T follicular helper cell (primary cell): ENCODE measurements around the gene SHANK1.

Experiments used
- DNase-seq: peaks from one replicate; pipeline ENCODE4 v3.0.0-alpha.2; 2020; ENCODE audit warnings: low read depth

SHANK1 gene

DNA sequence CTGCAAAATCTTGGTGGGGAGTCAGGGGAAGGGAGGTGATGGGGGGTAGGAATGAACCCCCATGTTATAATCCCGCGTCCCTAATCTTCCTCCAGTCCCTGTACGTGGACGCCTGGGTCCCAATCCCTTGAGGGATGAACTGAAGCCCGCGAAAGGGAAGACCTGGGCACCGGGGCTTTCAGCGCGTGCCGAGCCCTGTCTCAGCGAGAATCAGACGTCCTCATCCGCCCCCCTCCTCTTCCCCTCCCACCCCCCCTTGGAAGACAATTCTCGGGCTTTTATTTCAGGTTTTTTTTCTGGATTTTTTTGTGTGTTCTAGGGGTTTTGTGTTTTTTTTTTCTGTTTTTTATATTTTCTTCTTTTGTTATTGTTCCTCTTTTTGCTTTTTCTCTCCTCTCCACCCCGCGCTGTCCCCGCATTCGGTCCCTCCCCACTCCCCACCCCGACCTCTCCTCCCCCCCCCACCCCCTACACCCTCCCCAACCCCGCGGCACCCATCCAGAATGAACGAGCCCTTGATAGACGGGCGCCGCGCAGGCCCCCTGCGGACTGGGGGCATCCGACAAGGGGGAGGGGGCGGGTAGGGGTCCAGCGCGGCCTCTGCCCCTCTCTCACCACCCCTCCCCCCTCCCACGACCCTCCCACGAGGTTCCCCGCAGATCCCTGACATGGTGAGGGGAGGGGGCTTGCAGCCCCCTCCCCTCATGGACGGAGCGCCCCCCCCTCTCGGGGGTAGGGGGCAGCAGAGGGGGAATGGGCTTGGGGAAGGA, 60.1 kb downstream of the SHANK1 start:
- DNase-seq: no peak

DNA sequence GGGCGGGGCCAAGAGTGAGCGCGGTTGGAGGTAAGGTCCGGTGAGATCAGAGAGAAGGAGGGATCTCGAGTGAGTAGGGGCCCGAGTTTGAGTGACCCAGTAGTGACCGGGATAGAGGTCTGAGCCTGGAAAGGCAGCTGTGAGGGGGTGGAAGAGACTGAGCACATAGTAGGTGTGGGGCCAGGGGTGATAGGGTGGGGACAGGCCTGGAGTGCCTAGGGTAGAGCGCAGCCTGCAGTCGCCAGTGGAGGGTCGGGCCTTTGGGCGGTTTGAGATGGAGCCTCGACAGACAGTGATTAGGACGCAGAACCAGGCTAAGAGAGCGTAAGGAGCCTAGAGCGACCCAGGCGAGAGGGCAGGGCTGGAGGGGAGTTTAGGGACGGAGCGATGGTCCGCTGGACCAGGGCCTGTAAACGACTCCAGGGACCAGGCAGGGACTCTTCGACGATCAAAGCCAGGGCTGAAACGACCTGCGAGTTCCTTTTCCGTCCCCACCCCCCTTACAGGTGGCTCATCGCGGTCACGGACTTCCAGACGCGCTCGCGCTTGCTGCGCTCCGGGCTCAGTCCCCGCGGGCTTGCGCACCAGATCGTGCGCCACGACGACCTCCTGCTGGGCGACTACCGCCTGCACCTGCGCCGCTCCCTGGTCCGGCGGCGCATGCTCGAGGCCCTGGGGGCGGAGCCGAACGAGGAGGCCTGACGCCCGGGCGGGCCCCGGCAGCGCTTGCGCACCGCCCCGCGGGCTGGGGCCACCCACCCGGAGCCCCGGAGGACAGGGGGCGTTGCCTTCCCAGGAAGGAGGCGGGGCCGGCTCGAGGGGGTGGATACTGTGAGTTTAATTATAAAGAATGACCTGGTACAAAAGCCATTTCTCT, 60.9 kb downstream of the SHANK1 start:
- DNase-seq: peak; percentile 13

DNA sequence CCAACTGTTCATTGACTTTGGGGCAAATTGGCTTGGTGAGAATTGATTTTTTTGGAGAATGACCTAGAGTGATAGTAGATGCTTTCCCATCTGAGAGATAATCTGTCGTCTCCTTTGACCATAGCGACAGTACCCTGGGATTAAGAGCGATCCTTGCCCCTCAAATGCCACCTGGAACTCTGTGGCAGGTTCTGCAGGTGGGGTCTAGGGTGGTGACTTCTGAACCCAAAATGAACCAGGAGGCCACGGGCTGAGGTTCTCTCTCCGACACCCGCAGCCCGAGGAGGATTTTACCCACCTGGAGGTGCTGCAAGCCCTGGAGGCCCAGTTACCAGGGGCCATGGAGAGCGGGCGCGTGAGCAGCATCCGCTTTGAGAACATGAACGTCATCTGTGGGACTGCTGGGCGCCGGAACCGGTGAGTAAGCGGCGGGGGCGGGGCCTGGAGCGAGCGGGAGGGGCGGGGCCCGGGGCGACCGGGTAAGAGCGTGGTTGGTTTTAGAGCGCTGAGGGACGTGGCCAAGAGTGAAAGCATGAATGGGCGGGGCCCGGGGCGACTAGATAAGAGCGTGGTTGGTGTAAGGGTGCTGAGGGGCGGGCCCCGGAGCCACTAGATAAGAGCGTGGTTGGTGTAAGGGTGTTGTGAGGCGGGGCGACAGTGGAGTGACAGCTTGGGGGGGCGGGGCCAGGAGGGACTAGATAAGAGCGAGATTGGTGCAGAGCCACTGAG, 61.7 kb downstream of the SHANK1 start:
- peak; percentile 70 for DNase-seq

DNA sequence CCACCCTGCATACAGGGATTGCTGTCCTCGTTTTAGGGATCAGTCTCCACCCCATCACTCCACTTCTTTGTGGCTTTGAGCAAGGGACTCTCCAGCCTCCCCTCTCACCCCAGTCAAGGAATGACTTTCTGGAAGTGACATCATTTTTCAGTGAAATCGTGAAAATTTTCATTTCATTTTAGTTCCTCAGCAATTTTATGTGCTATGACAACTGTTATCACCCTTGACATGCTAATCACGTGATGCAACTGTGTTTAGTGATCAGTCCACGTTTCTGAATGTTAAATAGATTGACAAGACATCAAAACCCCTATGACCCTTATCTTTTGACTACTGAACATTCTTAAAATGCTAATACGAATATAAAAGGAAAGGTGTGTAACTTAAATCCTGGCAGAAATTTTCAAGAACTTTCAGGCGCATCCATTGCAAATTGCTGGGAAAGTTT, 62.4 kb downstream of the SHANK1 start:
- no peak for DNase-seq

DNA sequence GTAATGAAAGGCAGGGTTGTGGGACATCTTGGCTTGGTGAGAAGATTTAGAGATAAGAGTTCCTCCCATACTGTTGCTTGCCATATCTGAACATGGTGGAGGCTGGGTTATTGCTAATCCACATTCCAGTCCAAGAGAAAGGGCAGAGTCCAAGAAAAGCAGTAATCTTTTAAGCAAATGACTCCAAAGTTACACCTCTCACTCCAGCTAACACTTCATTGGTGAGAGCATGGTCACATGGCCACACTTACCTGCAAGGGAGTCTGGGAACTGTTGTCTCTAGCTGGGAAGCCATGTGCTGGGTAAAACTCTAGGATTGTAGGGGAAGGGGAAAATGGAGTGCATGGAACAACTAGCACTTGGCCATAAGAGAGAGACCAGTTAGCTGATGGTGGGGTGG, 64.7 kb downstream of the SHANK1 start:
- no peak for DNase-seq

DNA sequence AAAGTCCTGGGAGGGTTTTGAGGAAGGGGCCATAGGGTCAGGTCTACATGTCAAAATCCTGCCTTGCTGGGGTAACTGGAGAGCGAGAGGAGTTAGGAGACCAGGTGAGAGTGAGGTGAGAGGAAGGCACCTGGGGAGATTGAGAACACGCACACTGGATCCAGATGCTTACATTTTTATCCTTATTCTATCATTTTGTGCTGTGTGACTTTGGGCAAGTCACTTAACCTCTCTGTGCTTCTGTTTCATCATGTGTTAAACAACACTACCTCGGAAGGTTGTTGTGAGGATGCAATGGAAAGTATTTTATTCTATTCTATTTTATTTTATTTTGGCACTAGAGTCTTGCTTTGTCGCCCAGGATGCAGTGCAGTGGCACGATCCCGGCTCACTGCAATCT, 66.9 kb downstream of the SHANK1 start:
- DNase-seq: no peak

DNA sequence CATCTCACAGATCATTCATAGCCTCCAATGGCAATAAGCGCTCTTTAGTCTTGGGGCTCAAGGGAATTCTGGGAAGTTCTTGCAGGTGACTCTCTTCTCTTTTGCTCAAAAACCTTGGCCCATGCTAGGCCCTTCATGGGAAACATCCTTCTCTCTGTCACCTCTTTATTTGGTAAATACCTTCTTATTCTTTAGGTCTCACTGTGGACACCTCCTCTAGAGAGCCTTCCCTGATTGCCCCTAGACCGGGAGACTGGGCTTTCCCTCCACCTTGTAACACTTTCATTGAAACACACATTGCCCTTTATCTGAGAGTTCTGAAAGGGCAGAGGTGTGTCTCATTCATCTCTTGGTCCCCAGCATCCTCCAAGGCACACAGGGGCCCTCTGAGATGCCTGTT, 68.4 kb downstream of the SHANK1 start:
- no peak for DNase-seq

DNA sequence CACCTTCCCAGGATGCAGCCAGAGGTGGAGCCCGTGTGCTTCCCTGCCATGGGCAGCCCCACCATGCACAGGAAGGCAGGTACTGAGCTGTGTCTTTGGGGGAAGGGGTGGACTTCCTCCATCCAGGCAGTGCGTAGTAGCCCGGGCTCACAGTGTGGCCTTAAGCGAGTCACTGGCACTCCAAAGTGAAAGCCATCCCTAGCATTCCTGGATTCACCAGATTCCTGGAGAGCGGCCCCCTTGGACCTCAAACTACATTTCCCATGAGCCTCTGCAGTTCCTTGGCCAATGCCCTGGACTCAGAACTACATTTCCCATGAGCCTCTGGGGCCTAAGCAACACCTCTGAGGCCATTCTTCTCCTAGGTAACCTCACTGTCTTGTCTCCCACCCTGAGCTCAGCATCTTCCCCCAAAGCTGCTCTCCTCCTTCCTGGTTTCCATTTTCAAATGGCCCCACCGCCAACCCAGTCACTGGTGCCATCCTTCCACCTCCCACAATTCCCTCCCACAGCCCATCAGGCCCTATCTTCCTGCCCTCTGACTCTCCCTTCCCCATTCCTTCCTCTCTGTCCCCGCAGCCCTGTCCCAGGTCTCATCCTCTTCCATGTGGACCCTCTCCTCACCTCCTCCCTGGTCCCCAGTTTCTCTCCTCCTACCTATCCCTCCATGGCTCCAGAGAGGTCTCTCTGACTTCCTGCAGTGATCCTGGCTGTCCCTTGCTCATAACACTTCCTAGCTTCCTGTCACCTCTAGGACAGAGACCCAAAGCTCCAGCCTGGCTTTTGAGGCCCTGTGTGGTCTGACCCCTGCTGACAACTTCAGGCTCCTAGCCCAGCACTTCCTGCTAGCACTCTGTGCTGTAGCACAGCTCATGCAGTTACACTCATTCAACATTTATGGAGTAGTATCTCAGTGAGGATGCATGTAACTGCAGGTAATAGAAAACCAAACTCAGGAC, 69.9 kb downstream of the SHANK1 start, which contains the start of gene C19orf81:
C19orf81 (plus strand) TSS at position 13 of the 959 bp plus-strand sequence; CDS start at position 13, 0 bp downstream.
- no peak for DNase-seq

DNA sequence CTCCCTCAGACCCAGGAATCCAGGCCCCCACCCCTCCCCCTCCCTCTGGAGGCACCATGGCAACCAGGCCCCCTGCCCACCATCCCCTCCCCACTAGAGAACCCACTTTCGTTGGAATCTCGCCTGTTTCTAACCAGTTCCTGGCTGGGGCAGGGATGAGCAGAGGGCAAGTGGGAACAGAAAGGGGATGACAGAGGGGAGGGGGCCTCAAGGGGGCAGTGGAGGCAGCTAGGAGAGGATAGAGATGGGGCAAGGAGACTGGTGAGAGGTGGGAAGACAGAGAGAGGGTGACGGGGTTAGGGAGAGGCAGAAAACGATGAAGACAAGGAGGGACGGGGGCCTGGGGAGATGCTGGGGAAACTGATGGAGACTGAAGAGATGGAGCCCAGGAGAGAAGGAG, 70.9 kb downstream of the SHANK1 start:
- no peak for DNase-seq

DNA sequence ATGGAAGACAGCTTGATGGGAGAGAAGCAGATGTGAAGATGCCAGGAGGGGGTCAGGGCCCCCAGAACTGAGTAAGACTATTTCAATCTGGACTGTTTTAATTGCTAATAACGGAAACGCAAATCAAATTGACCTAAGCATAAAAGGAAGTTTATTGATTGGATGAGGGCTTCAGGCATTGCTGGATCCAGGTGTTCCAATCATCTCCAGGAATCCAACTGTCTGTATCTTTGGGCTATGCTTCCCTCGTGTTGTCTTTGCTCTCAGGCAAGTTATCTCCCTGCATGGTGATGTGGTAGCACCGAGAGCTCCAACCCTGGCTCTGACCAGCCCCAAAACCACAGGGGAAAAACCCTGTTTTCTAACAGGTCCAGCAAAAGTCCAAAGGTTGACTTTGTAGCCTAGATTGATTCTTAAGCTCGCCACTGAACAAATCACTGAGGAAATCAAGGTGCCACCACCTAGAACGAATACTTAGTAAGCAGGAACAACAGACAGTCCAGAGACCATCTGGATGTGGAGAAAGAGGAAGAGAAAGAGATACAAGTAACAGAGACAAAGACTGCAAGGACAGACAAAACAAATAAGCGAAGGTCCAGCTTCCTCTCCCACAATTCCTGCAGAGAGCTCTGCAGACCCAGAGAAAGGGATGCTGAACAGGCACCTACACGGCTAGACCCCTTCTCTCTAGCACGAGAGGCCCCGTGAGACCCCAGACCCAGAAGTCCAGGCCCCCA, 71.6 kb downstream of the SHANK1 start:
- no peak for DNase-seq

DNA sequence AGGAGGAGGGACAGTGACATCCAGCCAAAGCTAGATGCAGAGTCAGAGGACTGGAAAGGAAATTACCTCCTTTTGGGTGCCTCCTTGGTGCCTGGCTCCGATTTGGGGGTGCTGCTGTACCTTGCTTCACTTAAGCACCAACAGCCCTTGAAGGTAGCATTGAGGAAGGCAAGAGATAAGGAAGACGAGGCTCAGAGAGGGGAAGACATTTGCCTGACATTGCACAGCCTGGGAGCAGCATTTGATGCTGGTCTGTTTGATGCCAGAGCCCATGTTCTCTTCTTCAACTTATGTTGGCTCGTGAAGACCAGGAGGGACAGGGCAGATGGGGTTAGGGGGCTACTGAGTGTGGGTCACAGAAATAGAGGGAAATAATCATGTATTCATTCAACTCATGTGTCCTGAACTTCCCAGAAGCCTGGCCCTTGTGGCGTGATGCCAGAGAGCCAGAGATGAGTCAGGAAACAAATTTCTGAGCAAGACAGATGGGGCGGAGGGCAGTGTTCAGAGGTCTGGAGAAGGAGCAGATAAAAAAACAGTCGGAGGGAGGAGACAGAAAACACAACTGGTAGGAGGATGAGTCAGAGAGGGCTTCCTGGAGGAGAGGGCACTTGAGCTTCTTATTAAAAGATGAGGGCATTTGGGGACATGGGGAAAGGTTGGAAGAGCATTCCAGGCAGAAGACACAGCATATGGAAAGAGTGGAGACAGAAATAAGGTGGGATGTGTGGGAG, 73.4 kb downstream of the SHANK1 start:
- DNase-seq: no peak

DNA sequence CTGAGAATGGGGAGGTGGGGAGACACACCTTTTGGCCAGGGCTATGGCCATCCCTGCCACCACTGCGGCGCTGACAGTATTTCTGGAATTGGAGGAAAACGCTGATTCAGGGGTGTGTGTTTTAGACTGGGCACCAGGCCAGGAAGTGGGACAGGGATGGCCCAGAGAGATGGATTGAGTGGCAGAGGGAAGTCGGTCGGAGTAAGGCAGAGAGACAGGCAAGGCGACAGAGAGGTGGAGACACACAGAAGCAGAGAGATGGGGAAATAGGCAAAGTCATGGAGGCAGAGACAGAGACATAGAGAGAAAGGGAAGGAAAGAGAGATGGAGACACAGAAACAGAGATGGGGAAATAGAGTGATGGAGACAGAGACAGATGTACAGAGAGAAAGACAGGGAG, 74.5 kb downstream of the SHANK1 start:
- no peak for DNase-seq

DNA sequence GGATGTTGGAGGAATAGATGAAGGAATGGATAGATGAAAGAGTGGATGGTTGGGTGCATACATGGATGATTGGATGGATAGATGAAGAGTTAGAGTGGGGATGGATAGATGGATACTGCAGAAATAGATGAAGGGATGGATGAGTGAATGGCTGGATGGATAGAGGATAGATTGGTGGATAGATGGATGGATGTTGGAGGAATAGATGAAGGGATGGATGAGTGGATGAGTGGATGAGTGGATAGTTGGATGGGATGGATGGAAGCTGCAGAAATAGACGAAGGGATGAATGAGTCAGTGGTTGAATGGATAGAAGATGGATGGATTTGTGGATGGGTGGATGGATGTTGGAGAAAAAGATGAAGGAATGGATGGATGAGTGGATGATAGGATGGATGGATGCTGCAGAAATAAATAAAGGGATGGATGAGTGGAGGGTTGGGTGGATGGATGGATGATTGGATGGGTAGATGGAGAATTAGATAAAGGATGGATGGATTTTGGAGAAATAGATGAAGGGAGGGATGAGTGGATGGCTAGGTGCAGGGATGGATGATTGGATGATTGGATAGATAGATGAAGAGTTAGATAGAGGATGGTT, 75.2 kb downstream of the SHANK1 start:
- DNase-seq: no peak

DNA sequence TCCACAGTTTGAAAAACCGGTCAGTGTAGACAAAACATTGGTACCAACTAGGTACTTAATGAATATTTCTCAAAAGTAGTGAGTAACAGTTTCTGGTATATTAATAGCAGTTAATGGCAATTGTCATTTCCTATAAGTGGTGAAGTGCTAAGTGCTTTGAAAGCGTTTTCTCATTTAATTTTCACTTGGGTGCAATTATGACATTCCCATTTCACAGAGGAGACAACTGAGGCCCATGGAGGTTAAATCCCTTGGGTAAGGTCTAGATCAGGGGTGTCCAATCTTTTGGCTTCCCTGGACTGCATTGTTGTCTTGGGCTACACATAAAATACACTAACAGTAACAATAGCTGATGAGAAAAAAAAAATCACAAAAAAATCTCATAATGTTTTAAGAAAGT, 79.2 kb downstream of the SHANK1 start:
- no peak for DNase-seq

DNA sequence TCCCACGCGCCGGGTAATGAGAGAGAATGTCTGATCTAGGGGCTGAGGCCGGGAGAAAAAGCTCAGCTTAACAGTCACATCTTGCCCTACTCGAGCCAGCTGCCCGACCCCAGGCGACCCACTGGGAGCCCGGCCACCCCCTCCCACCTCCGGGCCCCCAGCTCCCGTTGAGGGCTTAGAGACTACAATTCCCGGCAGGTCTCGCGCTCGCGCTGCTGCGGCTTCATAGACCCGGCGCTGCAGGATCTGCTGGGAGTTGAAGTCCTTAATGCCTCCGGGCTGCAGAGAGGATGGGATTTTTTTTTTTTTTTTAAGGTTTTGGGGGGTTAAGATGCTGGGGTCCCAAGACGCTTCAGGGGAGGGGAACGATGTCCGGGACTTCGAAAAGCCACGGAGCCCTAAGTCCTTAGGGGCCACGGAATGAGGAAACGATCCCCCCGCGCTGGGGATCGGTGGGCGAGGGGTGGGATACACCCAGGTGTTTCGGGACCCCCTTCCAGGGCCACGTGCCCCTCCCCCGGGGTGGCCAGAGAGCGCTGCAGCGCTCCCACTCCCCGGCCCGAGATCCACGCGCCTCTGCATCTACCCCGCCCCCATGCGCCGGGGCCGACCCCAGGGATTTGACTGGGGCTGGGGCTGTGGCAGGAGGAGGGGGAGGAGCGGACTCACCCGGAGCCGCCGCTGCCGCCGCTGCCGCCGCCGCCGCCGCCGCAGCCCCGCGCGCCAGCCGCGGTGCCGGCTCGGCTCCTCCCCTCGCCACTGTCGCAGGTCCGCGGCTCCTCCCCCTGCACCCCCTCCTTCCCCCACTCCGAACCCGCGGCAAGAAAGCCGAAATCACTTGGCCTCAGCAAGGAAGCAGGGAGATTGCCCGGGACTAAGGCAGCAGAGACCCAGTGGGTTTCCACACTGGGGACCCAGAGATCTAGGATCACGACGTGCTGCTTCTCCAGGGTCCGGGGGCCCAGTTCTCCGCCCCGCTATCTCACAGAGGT, 80.2 kb downstream of the SHANK1 start, which contains the start of gene SYT3:
SYT3 (minus strand) TSS at position 761 of the 992 bp plus-strand sequence. CDS start 2,470 bp downstream, outside the sequence.
- peak; percentile 24 for DNase-seq

DNA sequence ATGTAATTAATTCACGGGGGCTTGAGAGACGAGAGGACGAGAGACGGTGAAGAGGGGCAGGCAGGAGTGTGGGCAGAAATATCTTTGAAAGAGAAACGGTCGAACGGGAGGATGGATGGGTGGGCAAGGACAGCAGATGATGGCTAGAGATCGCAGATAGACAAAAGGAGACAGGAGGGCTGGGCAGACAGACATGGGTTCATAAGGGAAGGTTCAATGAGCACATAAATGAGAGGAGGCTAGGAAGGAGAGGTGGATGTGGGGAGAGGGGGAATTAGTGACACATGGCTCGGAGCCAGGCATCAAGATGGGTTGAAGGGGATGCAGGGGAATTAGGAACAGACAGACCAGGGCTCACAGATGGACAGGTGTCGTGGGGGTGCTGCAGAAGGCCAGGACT, 81.0 kb downstream of the SHANK1 start:
- DNase-seq: no peak

DNA sequence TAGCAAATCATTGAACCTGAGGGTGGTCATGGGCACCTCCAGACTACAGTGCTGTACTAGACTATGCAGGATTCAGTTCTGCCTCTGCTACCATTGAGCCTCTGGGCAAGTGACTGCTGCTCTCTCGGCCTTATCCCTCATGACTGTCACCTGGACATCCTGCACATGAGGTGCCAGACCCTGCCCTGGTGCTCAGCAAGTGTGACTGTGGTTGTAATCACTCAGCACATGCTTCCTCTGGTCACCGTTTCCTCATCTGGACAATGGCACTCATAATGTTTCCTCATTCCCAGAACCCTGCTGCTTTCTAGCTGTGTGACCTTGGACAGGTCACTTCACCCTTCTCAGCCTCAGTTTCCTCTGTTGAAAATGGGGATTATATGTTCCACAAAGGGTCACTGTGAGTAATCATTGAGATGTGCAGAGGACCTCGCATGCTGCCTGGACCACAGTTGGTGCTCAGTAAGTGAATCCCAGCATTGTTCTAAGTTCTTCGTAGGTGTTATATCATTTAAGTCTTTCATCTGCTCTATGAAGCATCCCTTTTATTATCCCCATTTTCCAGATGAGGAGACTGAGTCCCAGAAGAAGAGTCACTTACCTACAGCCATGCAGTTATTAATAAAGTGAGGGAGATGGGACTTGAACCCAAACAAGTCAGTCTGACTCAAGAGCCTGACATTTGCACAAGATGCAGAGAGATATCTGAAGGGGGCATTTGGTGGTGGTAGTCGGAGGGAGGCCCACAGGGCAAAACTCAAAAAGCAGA, 83.1 kb downstream of the SHANK1 start:
- DNase-seq: no peak
